Caco-2 (cell line): ENCODE results near the gene SAMD10. TPM values are rescaled to one million over a fixed set of nuclear protein-coding genes. Genes with fewer than 3 reads are reported as not detected.

Experiments
- BruUV-seq: library from RNA; stranded (reverse); fragments of 400-500 nt; replicated peaks from 2 replicates; lab custom pipeline; 2021; lab: Mats Ljungman, UMichigan
- CTCF ChIA-PET: fragments of 300-600 bp; sonication (Branson Sonifier 250); formaldehyde crosslinking; loops from one replicate; lab custom pipeline; 2022; ENCODE audit warnings: antibody characterized with exemption; lab: Charles Lee
- POLR2A ChIA-PET: fragments of 300-600 bp; sonication (Branson Sonifier 250); formaldehyde crosslinking; loops from one replicate; lab custom pipeline; 2022; ENCODE audit warnings: antibody characterized with exemption; lab: Charles Lee
- DNase-seq, 2 experiments: peaks; one replicate each; pipeline versions ENCODE4 v3.0.0 to v3.0.0-alpha.2; 2020 to 2022
- H3K27me3 ChIP-seq: replicated peaks from 2 replicates; pipeline ENCODE4 v1.6.0; 2011; ENCODE audit warnings: low read length; ENCODE audit not compliant: control insufficient read depth, insufficient read depth
- H3K36me3 ChIP-seq: 2 replicates; pipeline ENCODE4 v1.5.1; 2011; ENCODE audit warnings: low read length; ENCODE audit not compliant: control insufficient read depth, insufficient read depth
- H3K4me1 ChIP-seq: fragments of 250-450 bp; sonication (Bioruptor Pico); 2 replicates; pipeline ENCODE4 v1.5.1; 2020; ENCODE audit warnings: mild to moderate bottlenecking
- H3K4me3 ChIP-seq: 2 replicates; pipeline ENCODE4 v1.5.1; 2011; ENCODE audit warnings: low read depth, mild to moderate bottlenecking, control low read depth, low read length
- H3K9me3 ChIP-seq: fragments of 250-450 bp; sonication (Bioruptor Pico); 2 replicates; pipeline ENCODE4 v1.5.1; 2020; ENCODE audit warnings: mild to moderate bottlenecking, moderate library complexity
- H3K27ac Mint-ChIP-seq: one replicate; pipeline ENCODE4 v1.8.0; 2022; ENCODE audit warnings: mixed read lengths; ENCODE audit not compliant: unreplicated experiment
- H3K27me3 Mint-ChIP-seq: one replicate; pipeline ENCODE4 v1.8.0; 2022; ENCODE audit warnings: mixed read lengths; ENCODE audit not compliant: insufficient read depth, unreplicated experiment
- H3K36me3 Mint-ChIP-seq: one replicate; pipeline ENCODE4 v1.8.0; 2022; ENCODE audit warnings: mild to moderate bottlenecking, mixed read lengths; ENCODE audit not compliant: insufficient read depth, unreplicated experiment
- H3K4me1 Mint-ChIP-seq: one replicate; pipeline ENCODE4 v1.8.0; 2022; ENCODE audit warnings: low read depth, mixed read lengths; ENCODE audit not compliant: unreplicated experiment
- H3K4me3 Mint-ChIP-seq: one replicate; pipeline ENCODE4 v1.8.0; 2022; ENCODE audit warnings: mild to moderate bottlenecking, moderate library complexity, mixed read lengths; ENCODE audit not compliant: unreplicated experiment
- H3K9me3 Mint-ChIP-seq: one replicate; pipeline ENCODE4 v1.8.0; 2022; ENCODE audit warnings: mixed read lengths; ENCODE audit not compliant: unreplicated experiment
- intact Hi-C: fragments of 100-400 bp; cut with micrococcal nuclease; formaldehyde crosslinking; loops from one replicate; pipeline ENCODE4 v1.10.0; 2022; ENCODE audit not compliant: unreplicated experiment
- total RNA-seq: library from RNA; stranded (reverse); gene quantifications from 2 replicates; pipeline ENCODE4 v1.2.3, GENCODE V29; 2022
- TF ChIP-seq, protein P1 (sequence below), 2 experiments: fragments of 200-600 bp in 1 of 2; IDR thresholded peaks; 1 replicate in 1 of 2; 2 replicates in 1 of 2; pipeline versions ENCODE4 v1.5.1 to v1.8.0; 2011 to 2022; ENCODE audit warnings: antibody characterized with exemption in 1 of 2, control low read depth in 1 of 2, inconsistent platforms in 1 of 2, low read depth in 1 of 2, low read length in 1 of 2, mild to moderate bottlenecking in 1 of 2, moderate library complexity in 1 of 2; ENCODE audit not compliant: insufficient read depth in 1 of 2, severe bottlenecking in 1 of 2, unreplicated experiment in 1 of 2

Gene SAMD10
- total RNA-seq, 1 experiment from 2014 or later = 13.6 TPM

DNA sequence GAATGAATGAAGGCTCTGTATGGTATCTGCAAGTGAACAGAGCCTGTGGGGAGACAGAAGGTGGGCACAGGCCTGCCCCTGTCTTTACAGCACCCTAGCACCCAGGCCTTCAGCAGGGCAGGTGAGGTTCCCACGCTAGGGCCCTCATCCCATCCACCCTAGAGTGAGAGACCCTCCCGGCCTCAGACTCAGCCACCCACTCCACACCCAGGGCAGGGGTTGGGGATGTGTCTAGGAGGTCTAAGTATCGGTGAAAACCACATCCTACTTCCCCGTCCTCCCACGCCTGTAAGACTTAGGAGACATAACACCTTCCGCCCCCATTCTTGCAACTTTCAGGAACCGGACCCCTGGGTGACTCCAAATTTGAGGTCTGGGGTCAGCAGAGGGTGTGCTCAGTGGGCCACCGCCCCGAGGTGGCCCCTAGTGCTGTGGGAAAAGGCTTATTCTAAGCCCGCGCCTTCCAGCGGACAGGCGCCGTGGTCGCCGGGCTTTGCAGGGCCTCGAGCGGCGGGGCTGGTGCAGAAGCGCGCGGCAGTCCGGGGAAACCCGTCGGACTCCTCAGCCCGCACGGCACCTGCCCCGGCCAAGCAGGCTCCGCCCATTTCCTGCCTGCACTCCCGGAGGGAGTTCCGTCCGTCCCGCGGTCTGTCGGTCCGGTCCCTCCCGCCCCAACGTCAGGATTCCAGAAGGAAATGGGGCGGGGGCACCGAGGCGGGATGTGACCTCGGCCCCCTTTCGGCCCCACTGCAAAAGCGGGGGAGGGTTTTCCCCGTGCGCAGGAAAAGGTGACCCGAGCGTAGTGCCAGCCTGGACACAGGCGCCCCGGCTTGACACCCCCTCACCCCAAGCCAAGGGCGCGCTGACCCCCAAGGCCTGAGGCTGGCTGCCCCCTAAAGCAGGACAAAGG, 868 bp downstream of the SAMD10 start:
- H3K4me1 Mint-ChIP-seq = peaks cover 37% of the 10 kb centered on the region
- peak overlapping the region; percentile 90 for H3K4me3 Mint-ChIP-seq
- Histone ChIP-seq H3K4me1 (peaks cover 32% of the 10 kb centered on the region), H3K4me3 (peak overlapping the region; percentile 58), H3K9me3 (no peaks in the 10 kb centered on the region), H3K36me3 (peaks cover 6% of the 10 kb centered on the region; the same call in 1 of the 2 replicates), H3K27me3 (no peaks in the 10 kb centered on the region)
- ChIA-PET POLR2A (interaction anchor here (1.1 to 2.9 kb wide), 5 partner anchors 22 to 458 kb away, joined by 4 to 26 read pairs (median 17); partner anchors contain the start of genes PPDPF, TCEA2, TPD52L2 and UCKL1), CTCF (interaction anchor here (0.5 to 5.2 kb wide), 12 partner anchors 13 to 361 kb away, joined by 3 to 139 read pairs (median 6); partner anchors contain the start of genes ARFRP1, LKAAEAR1, TCEA2 and UCKL1)
- DNase-seq = peak; percentile 95 to 96
- H3K27ac Mint-ChIP-seq = peak overlapping the region; percentile 33
- H3K9me3 Mint-ChIP-seq = no peaks in the 10 kb centered on the region
- peaks cover 53% of the 10 kb centered on the region for H3K36me3 Mint-ChIP-seq
- TF ChIP-seq, protein P1, sequence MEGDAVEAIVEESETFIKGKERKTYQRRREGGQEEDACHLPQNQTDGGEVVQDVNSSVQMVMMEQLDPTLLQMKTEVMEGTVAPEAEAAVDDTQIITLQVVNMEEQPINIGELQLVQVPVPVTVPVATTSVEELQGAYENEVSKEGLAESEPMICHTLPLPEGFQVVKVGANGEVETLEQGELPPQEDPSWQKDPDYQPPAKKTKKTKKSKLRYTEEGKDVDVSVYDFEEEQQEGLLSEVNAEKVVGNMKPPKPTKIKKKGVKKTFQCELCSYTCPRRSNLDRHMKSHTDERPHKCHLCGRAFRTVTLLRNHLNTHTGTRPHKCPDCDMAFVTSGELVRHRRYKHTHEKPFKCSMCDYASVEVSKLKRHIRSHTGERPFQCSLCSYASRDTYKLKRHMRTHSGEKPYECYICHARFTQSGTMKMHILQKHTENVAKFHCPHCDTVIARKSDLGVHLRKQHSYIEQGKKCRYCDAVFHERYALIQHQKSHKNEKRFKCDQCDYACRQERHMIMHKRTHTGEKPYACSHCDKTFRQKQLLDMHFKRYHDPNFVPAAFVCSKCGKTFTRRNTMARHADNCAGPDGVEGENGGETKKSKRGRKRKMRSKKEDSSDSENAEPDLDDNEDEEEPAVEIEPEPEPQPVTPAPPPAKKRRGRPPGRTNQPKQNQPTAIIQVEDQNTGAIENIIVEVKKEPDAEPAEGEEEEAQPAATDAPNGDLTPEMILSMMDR (IDR thresholded peaks at IDR 0.05; ENCODE audit: insufficient read depth in 1 of 2, low read depth in 1 of 2, low read length in 1 of 2, severe bottlenecking in 1 of 2, unreplicated experiment in 1 of 2) = no peak
- intact Hi-C loops = loop anchor here (1.0 to 10.0 kb wide), 3 partner anchors 69 to 194 kb away; no protein-coding TSS in a partner anchor
- BruUV-seq = TSS peak; percentile 23
- no peaks in the 10 kb centered on the region for H3K27me3 Mint-ChIP-seq

DNA sequence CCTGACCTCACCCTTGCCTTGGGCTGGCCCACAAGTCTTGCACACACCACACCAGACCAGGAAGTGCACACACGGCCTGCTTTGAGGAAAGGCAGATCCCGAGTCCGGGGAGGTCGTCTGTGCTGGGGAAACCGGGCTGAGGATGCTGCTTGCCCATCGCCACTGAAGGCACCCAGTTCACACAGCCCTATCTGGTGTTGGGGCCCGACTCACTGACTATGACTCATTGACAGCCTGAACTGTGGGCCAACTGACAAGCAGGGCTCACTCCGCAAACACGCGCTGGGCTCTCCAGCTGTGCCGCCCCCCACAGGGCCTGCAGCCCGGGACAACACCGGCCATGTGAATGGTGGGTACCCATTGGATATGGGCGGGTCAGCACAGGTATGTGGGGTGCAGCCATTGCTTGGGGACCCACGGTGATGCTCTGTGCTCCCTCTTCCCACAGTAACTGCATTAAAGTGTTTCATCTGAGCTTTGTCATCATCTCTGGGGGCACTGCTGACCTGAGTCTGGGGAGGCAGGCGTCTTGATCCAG, 1.6 kb downstream of the SAMD10 start:
- POLR2A ChIA-PET = interaction anchor here (0.5 kb wide), 1 partner anchor 69 kb away, joined by 4 read pairs; no protein-coding TSS in a partner anchor
- CTCF ChIA-PET = interaction anchor here (0.5 to 1.5 kb wide), 3 partner anchors 61 to 439 kb away, joined by 3 to 6 read pairs (median 4); no protein-coding TSS in a partner anchor
- no peak overlapping the region for H3K27ac Mint-ChIP-seq
- intact Hi-C loops = loop anchor here (1.0 to 10.0 kb wide), 3 partner anchors 69 to 193 kb away; no protein-coding TSS in a partner anchor
- TF ChIP-seq, protein P1 (IDR thresholded peaks at IDR 0.05; ENCODE audit: insufficient read depth in 1 of 2, low read depth in 1 of 2, low read length in 1 of 2, severe bottlenecking in 1 of 2, unreplicated experiment in 1 of 2) = no peak
- peak in 1 of 2 experiments; percentile 67 for DNase-seq
- peak overlapping the region; percentile 90 for H3K4me3 Mint-ChIP-seq
- no TSS peak for BruUV-seq
- H3K36me3 ChIP-seq = peaks cover 1% of the 10 kb centered on the region; the same call in 1 of the 2 replicates
- H3K27me3 ChIP-seq = no peaks in the 10 kb centered on the region
- H3K4me1 ChIP-seq = peaks cover 36% of the 10 kb centered on the region
- no peaks in the 10 kb centered on the region for H3K9me3 ChIP-seq
- peaks cover 45% of the 10 kb centered on the region for H3K36me3 Mint-ChIP-seq
- no peak overlapping the region; the same call in 1 of the 2 replicates for H3K4me3 ChIP-seq
- no peaks in the 10 kb centered on the region for H3K9me3 Mint-ChIP-seq
- peaks cover 35% of the 10 kb centered on the region for H3K4me1 Mint-ChIP-seq
- H3K27me3 Mint-ChIP-seq = no peaks in the 10 kb centered on the region
